Head of caudate nucleus (tissue), 42 donors: Measurements from ENCODE around the gene UBA6.
"Not testable (repeated sequence)": the region's sequence is repeated elsewhere in the genome, so short reads cannot be mapped to it uniquely, and the experiment has no call there.

ENCODE experiments used
- DNase-seq, 42 donors: peaks; one replicate each; pipeline versions ENCODE4 v3.0.0 to v3.0.0-alpha.2; 2020 to 2021; ENCODE audit warnings: mixed read lengths in 7 of 42
- intact Hi-C: fragments of 100-400 bp; cut with DNase I; formaldehyde crosslinking; loops from one replicate; pipeline ENCODE4 v1.15.0; 2022

Gene UBA6

GRCh38 chr4:67700738-67701516, at the start of gene UBA6:
Gene UBA6 (minus strand): TSS chr4:67701155. CDS start chr4:67701119, 36 bp downstream.
- intact Hi-C loops = no loop called here
- peak; percentile 91 to 98 (median 95) for DNase-seq

DNA sequence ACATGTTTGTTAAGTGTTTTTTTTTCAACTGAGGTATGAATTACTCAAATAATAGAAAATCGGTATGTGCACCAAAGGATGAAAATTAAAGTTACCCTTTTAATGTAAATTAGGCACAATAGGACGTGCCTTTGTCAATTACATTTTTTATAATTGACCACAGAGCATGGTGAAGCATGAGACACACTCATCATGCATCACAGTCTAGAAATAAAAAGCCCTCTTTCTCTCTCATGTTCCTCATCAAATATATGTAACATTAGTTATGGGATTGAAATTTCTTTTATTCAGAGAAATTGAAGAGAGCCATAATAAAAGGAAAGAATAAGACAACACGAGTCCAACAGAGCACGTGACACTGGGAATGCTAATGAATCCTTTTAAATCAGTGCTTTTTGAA, 49.7 kb upstream of the UBA6 start:
- intact Hi-C loops = no loop called here
- no peak for DNase-seq

GRCh38 chr4:67749286-67749685, 48.3 kb upstream of the UBA6 start:
- no peak for DNase-seq
- intact Hi-C loops = no loop called here

DNA sequence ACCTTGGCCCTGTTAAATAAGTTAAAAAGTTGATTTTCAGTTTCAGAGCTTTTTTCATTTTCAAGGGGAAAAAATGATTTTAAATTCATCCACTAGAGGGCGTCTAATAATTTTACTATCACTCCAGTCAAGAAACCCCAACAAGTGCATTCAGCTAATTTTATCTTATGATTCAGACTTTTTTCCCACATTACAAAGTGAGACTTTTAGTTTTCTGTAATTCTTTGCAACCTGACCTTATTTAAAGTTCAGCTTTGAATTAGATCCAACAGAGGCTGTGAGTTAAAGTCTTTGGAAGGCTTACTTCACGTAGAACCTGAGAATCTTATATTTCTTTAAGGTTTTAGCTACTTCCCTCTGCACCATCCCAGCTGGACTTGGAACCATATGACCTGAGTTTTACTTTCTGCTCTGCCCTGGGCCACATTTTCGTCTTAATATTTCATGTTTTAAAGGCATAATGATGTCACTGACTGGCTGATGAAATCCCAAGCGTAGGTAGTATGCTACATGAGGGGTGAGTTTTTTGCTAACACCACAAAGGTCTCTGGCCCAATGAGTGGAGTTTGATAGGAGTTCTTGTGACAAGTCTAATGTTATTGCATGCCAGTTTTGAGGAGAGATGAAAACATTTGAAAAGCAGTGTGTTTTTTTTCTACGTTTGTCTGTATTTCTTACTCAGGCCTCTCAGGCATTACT, 46.0 kb upstream of the UBA6 start:
- intact Hi-C loops = no loop called here
- no peak for DNase-seq

- intact Hi-C loops = no loop called here
- DNase-seq = no peak
These were observed 43.8 kb upstream of the UBA6 start for GRCh38 chr4:67744561-67745283.

- no peak for DNase-seq
- intact Hi-C loops = no loop called here
These were observed 42.2 kb upstream of the UBA6 start for GRCh38 chr4:67743194-67743593.

- intact Hi-C loops = no loop called here
- no peak for DNase-seq
These were observed 35.3 kb upstream of the UBA6 start for GRCh38 chr4:67736262-67736661.

DNA sequence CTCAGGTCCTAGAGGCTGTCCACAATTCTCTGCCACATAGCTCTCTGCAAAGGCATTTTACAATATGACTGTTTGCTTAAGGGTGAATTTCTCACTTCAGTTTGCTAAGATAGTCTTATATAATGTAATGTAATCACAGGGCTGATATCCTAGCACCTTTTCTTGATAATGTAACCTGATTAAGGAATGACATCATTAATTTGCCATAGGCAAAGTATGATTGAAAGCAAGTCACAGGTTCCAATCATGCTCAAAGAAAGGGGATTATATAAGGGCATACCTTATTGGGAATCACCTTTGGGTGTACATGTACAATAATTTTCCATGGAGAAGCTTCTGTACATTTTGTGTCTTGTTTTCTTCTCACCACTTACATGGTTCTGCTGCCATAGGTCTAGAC, 34.4 kb upstream of the UBA6 start:
- no peak for DNase-seq
- intact Hi-C loops = no loop called here

DNA sequence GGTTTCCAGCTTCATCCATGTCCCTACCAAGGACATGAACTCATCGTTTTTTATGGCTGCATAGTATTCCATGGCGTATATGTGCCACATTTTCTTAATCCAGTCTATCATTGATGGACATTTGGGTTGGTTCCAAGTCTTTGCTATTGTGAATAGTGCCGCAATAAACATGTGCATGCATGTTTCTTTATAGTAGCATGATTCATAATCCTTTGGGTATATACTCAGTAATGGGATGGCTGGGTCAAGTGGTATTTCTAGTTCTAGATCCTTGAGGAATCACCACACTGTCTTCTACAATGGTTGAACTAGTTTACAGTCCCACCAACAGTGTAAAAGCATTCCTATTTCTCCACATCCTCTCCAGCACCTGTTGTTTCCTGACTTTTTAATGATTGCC, 29.6 kb upstream of the UBA6 start:
- intact Hi-C loops, DNase-seq: not testable (repeated sequence)

- intact Hi-C loops = no loop called here
- no peak for DNase-seq
These were observed 26.3 kb upstream of the UBA6 start for GRCh38 chr4:67727124-67727850.

DNA sequence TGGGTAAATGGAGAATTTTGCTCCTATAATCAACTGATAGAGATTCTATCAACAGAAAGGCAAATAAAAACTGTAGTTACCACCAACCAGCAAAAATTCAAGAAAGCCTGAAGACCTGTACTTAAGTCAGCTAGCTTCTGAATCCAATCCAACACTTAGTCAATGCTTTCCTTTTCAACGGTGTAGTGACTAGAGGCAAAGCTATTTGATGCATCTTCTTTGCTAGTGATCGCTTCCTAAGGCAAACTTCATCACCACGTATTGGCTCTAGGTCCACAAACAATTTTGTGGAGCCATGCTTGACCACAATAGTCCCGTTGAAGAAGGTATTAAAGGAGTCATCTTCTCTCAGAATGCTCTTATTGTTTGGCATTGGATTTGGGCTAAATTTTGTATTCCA, 25.0 kb upstream of the UBA6 start:
- DNase-seq = no peak
- intact Hi-C loops = no loop called here

DNA sequence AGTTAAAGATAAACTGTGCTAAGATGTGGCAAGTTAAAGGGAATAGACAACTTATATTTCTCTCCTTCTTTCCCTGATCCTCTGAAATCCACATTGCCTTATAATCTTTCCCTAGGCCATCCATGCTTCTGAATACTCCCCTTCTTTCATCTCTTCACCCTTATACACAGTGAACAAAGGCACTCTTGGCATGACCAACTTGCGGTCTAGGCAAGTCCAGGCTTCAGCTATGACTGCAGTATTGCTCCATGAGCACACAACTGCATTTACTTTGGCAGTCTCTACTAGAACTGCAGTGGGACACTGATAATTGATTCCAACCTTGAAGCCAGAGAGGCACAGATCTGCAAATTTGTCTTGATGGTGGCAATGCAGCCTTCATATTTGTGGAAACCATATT, 24.2 kb upstream of the UBA6 start:
- no peak for DNase-seq
- intact Hi-C loops = no loop called here

DNA sequence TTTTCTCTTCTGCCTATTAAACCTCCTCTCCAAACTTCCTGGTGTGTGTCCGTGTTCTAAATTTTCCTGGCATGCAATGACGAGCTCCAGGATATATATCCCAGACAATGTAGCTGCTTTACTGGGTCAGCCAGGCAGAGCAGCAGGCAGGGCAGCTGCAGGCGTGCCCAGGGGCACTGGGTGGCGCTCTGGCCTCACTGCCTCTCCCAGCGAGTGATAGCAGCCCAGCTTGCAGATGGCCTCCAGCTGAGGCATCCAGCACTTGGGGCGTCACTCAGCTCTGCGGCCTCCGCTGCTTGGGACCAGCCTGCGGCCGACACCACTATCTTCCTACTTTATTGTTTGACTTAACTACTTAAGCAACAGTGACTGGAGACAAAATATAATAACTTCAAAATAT, 23.0 kb upstream of the UBA6 start:
- intact Hi-C loops = no loop called here
- no peak for DNase-seq

GRCh38 chr4:67723341-67723740, 22.4 kb upstream of the UBA6 start:
- intact Hi-C loops = no loop called here
- no peak for DNase-seq

- intact Hi-C loops = no loop called here
- DNase-seq = no peak
These were observed 21.0 kb upstream of the UBA6 start for GRCh38 chr4:67721770-67722597.

GRCh38 chr4:67721315-67721769, 20.4 kb upstream of the UBA6 start:
- intact Hi-C loops = no loop called here

GRCh38 chr4:67719953-67720617, 19.1 kb upstream of the UBA6 start:
- intact Hi-C loops = no loop called here
- DNase-seq = no peak

More at GRCh38 chr4:67721315-67721769, 20.4 kb upstream of the UBA6 start:
- DNase-seq = no peak

DNA sequence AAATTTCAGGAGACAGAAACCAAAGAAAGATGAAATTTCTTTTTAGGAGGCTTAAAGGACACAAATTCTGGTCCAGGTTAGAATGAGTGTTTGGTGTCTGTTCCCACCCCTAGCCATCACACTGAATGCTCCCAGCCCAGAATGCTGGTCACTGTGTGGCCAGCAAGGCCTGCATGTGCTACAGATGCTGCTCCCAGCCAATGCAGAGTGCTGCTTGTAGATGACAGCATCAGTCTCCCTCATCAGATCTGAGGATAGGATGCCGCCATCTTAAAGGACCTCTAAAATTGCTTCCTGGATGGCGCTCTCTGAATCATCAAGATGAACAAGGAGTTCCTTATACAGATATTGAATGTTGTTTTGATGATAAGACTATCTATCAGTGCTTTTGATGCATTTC, 17.9 kb upstream of the UBA6 start:
- DNase-seq = no peak
- intact Hi-C loops = no loop called here
